ENCODE data around the gene LAGE3. TPM values are rescaled to one million over a fixed set of nuclear protein-coding genes. Genes with fewer than 3 reads are reported as not detected.

The LAGE3 gene
- total and polyA plus RNA-seq, 10 of the 15 experiments (the other 5 are each of a cell fraction or from before 2014, with no cell fraction given) = 5.3 to 63.7 (median 19.7) TPM

DNA sequence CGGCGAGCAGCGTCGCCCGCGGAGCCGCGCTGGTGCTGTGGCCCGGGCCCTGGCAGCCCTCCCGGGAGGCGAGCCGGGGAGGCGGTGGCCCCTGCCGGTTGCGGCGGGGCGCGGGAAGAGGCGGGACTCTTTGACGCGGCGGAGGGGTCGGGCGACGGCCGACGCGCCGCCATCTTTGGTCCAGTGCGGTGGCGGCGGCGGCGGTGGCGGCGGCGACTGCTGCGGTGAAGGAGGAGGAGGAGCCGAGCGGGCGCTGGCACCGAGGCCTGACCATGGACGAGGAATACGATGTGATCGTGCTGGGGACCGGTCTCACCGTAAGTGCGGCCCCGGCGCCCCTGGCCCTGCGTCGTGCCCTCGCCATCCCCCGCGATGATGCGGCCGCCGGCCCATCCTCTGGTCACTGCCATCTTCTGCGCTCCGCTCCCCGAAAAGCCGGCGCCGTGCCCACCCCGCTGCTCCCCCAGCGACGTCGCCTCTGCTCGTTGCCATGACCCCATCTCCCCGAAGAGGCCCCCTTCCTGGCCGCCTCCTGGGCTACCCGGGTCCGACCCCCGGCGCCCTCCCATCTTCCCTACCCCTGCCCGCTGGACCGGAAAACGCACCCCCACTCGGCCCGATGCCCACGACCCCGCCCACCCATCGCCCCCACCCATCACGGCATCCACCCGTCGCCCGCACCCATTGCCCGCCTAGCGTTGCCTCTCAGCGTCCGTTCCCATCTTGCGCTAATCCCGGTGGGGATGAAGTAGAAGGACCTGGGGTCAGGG is 41.9 kb downstream of the LAGE3 start, which contains the start of gene GDI1:
Gene GDI1 (plus strand): TSS at position 172 of the 770 bp plus-strand sequence. CDS start 101 bp downstream, at position 273.
- ATAC-seq (peak; percentile 64), DNase-seq (ENCODE audit: low read depth, low spot score) (no peak), FAIRE-seq (no peak)
- H3K36me3 ChIP-seq (ENCODE audit: control insufficient read depth in 2 of 2, insufficient read depth in 2 of 2, low read length in 1 of 2) = peaks cover 0 to 3% of the 10 kb centered on the region in 2 experiments; a peak in 1 of 4 replicates
- WGBS (ENCODE audit: insufficient coverage, insufficient replicate concordance, low lambda C conversion rate, missing lambda C conversion rate) = 48% methylated on average over 61 of the region's 93 CpGs
- H3K4me2 ChIP-seq (ENCODE audit: control insufficient read depth, insufficient read depth) = peak within 1 kb of the TSS; percentile 84
- no peaks in the 10 kb centered on the region for H4K20me1 ChIP-seq (ENCODE audit: control insufficient read depth, insufficient read depth)
- POLR2A ChIA-PET = interaction anchor here (1.1 kb wide), 1 partner anchor 53 kb away, joined by 3 read pairs; the partner anchor contains the start of gene SLC10A3
- peak within 1 kb of the TSS; percentile 56; the same call in 1 of the 2 replicates for H3K9ac ChIP-seq (ENCODE audit: control insufficient read depth, insufficient read depth, low read length)
- BruUV-seq (replicated peaks) = no TSS peak
- no peak within 1 kb of the TSS; the same call in 1 of the 2 replicates for H2AFZ ChIP-seq (ENCODE audit: control insufficient read depth, low read depth, low read length)
- no peaks in the 10 kb centered on the region; the same call in 2 of the 3 replicates for H3K9me3 ChIP-seq (replicated peaks; ENCODE audit: control insufficient read depth, insufficient read depth, low read length)
- RAD21 ChIA-PET (ENCODE audit: unreplicated experiment) = no interaction called here
- intact Hi-C loops (cut with micrococcal nuclease; ENCODE audit: unreplicated experiment) = loop anchor here (5.0 kb wide), 2 partner anchors 40 kb away; partner anchors contain the start of genes LAGE3 and RPL10
- SMC1A ChIA-PET (ENCODE audit: uncharacterized antibody, unreplicated experiment) = no interaction called here
- peaks cover 21% of the 10 kb centered on the region for H3K79me2 ChIP-seq (ENCODE audit: control insufficient read depth, insufficient read depth, low read length)
- no peaks in the 10 kb centered on the region for H3K27me3 ChIP-seq (replicated peaks in 1 of 2; ENCODE audit: control insufficient read depth in 2 of 2, insufficient read depth in 2 of 2, low read length in 1 of 2)
- peak within 1 kb of the TSS; percentile 39 for H3K27ac ChIP-seq (ENCODE audit: control insufficient read depth, insufficient read depth)
- peak within 1 kb of the TSS; percentile 74 for H3K4me3 ChIP-seq
- H3K4me1 ChIP-seq (ENCODE audit: control insufficient read depth, insufficient read depth, low read length) = no peaks in the 10 kb centered on the region
- in situ Hi-C loops (cut with MboI) = no loop called here
- CTCF ChIA-PET = no interaction called here
- TF ChIP-seq LARP7 (IDR thresholded peaks at IDR 0.05) (peak; percentile 63; the same call in 1 of the 2 replicates), BHLHE40 (IDR thresholded peaks at IDR 0.05; ENCODE audit: borderline replicate concordance in 1 of 2, low read depth in 2 of 2, low read length in 1 of 2) (peak in 1 of 2 experiments; percentile 63; a peak in 2 of 4 replicates), RELA (IDR thresholded peaks at IDR 0.05; ENCODE audit: borderline replicate concordance, partially characterized antibody) (no peak), MYC (IDR thresholded peaks at IDR 0.05; ENCODE audit: insufficient read depth, insufficient read length, insufficient replicate concordance, low read length, severe bottlenecking) (no peak), POLR2AphosphoS2 (IDR thresholded peaks at IDR 0.05; ENCODE audit: low read depth, low read length) (no peak), PAX8 (IDR thresholded peaks at IDR 0.05) (no peak), PML (IDR thresholded peaks at IDR 0.05; ENCODE audit: low read length) (no peak), POLR2A (IDR thresholded peaks at IDR 0.05; ENCODE audit: low read depth, low read length) (peak; percentile 69), ZZZ3 (IDR thresholded peaks at IDR 0.05; ENCODE audit: control insufficient read depth, insufficient read length, low read depth) (no peak), NR2F1 (conservative IDR thresholded peaks at IDR 0.05) (0 out of 2 replicates have a peak, but pooled peaks have one; percentile 25), TAF1 (IDR thresholded peaks at IDR 0.05; ENCODE audit: borderline replicate concordance, low read depth, low read length) (peak; percentile 33; the same call in 1 of the 2 replicates), ZNF622 (IDR thresholded peaks at IDR 0.05) (no peak), YY1 (IDR thresholded peaks at IDR 0.05; ENCODE audit: low read depth, low read length) (peak; percentile 94), PAX5 (IDR thresholded peaks at IDR 0.05; ENCODE audit: borderline replicate concordance, low read depth, low read length) (no peak), TARDBP (IDR thresholded peaks at IDR 0.05; ENCODE audit: borderline replicate concordance) (0 out of 2 replicates have a peak, but pooled peaks have one; percentile 29), MTA2 (IDR thresholded peaks at IDR 0.05; ENCODE audit: low read depth) (no peak), DPF2 (IDR thresholded peaks at IDR 0.05) (peak; percentile 38; the same call in 1 of the 2 replicates), IKZF1 (conservative IDR thresholded peaks at IDR 0.05) (peak; percentile 42; the same call in 1 of the 2 replicates)
- TF ChIP-seq, protein P1, sequence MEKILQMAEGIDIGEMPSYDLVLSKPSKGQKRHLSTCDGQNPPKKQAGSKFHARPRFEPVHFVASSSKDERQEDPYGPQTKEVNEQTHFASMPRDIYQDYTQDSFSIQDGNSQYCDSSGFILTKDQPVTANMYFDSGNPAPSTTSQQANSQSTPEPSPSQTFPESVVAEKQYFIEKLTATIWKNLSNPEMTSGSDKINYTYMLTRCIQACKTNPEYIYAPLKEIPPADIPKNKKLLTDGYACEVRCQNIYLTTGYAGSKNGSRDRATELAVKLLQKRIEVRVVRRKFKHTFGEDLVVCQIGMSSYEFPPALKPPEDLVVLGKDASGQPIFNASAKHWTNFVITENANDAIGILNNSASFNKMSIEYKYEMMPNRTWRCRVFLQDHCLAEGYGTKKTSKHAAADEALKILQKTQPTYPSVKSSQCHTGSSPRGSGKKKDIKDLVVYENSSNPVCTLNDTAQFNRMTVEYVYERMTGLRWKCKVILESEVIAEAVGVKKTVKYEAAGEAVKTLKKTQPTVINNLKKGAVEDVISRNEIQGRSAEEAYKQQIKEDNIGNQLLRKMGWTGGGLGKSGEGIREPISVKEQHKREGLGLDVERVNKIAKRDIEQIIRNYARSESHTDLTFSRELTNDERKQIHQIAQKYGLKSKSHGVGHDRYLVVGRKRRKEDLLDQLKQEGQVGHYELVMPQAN (conservative IDR thresholded peaks at IDR 0.05) = 0 out of 2 replicates have a peak, but pooled peaks have one; percentile 40
- TF ChIP-seq, protein P2, sequence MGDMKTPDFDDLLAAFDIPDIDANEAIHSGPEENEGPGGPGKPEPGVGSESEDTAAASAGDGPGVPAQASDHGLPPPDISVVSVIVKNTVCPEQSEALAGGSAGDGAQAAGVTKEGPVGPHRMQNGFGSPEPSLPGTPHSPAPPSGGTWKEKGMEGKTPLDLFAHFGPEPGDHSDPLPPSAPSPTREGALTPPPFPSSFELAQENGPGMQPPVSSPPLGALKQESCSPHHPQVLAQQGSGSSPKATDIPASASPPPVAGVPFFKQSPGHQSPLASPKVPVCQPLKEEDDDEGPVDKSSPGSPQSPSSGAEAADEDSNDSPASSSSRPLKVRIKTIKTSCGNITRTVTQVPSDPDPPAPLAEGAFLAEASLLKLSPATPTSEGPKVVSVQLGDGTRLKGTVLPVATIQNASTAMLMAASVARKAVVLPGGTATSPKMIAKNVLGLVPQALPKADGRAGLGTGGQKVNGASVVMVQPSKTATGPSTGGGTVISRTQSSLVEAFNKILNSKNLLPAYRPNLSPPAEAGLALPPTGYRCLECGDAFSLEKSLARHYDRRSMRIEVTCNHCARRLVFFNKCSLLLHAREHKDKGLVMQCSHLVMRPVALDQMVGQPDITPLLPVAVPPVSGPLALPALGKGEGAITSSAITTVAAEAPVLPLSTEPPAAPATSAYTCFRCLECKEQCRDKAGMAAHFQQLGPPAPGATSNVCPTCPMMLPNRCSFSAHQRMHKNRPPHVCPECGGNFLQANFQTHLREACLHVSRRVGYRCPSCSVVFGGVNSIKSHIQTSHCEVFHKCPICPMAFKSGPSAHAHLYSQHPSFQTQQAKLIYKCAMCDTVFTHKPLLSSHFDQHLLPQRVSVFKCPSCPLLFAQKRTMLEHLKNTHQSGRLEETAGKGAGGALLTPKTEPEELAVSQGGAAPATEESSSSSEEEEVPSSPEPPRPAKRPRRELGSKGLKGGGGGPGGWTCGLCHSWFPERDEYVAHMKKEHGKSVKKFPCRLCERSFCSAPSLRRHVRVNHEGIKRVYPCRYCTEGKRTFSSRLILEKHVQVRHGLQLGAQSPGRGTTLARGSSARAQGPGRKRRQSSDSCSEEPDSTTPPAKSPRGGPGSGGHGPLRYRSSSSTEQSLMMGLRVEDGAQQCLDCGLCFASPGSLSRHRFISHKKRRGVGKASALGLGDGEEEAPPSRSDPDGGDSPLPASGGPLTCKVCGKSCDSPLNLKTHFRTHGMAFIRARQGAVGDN (IDR thresholded peaks at IDR 0.05) = no peak

Data from GM12878 (cell line).